Bronchial epithelial cell (primary cell): Measurements from ENCODE around the gene MRPL39. TPM values are rescaled to one million over a fixed set of nuclear protein-coding genes. Genes with fewer than 3 reads are reported as not detected.

Source experiments
- DNase-seq: peaks from one replicate; pipeline ENCODE4 v3.0.0-alpha.2; 2010; ENCODE audit warnings: low read depth
- FAIRE-seq: peaks from 2 replicates; lab custom pipeline; 2011; peaks lifted over from hg19 to GRCh38; lab: Jason Lieb, UNC
- H3K27me3 ChIP-seq: 2 replicates; pipeline ENCODE4 v1.5.1; 2011; ENCODE audit warnings: low read length; ENCODE audit not compliant: control insufficient read depth, insufficient read depth
- H3K36me3 ChIP-seq: 2 replicates; pipeline ENCODE4 v1.5.1; 2011; ENCODE audit warnings: low read length; ENCODE audit not compliant: control insufficient read depth, insufficient read depth
- H3K4me3 ChIP-seq: 2 replicates; pipeline ENCODE4 v1.5.1; 2011; ENCODE audit warnings: mild to moderate bottlenecking, low read depth, low read length, control low read depth
- total RNA-seq: library from RNA; depleted of rRNA; stranded (reverse); fragments of >200 nt; gene quantifications from 2 replicates; pipeline ENCODE4 v1.2.1, GENCODE V29; 2014
- TF ChIP-seq, protein P1 (sequence below): IDR thresholded peaks from 2 replicates; pipeline ENCODE4 v1.5.1; 2011; ENCODE audit warnings: mild to moderate bottlenecking, moderate library complexity, low read length, control low read depth, inconsistent platforms; ENCODE audit not compliant: insufficient read depth, severe bottlenecking

MRPL39 gene
- total RNA-seq, 1 donor from 2014 or later = 26.6 TPM

GRCh38 chr21:25643486-25643885, 36.2 kb upstream of the MRPL39 start:
- Histone ChIP-seq H3K27me3 (peaks cover 14% of the 10 kb centered on the region), H3K36me3 (no peaks in the 10 kb centered on the region), H3K4me3 (no peak overlapping the region)
- TF ChIP-seq, protein P1, sequence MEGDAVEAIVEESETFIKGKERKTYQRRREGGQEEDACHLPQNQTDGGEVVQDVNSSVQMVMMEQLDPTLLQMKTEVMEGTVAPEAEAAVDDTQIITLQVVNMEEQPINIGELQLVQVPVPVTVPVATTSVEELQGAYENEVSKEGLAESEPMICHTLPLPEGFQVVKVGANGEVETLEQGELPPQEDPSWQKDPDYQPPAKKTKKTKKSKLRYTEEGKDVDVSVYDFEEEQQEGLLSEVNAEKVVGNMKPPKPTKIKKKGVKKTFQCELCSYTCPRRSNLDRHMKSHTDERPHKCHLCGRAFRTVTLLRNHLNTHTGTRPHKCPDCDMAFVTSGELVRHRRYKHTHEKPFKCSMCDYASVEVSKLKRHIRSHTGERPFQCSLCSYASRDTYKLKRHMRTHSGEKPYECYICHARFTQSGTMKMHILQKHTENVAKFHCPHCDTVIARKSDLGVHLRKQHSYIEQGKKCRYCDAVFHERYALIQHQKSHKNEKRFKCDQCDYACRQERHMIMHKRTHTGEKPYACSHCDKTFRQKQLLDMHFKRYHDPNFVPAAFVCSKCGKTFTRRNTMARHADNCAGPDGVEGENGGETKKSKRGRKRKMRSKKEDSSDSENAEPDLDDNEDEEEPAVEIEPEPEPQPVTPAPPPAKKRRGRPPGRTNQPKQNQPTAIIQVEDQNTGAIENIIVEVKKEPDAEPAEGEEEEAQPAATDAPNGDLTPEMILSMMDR = no peak
- no peak for DNase-seq
- no peak for FAIRE-seq

- DNase-seq (no peak), FAIRE-seq (no peak)
- Histone ChIP-seq H3K27me3 (peaks cover 17% of the 10 kb centered on the region), H3K36me3 (no peaks in the 10 kb centered on the region), H3K4me3 (no peak overlapping the region)
- TF ChIP-seq, protein P1 = no peak
These were observed 33.6 kb upstream of the MRPL39 start for GRCh38 chr21:25640943-25641292.

DNA sequence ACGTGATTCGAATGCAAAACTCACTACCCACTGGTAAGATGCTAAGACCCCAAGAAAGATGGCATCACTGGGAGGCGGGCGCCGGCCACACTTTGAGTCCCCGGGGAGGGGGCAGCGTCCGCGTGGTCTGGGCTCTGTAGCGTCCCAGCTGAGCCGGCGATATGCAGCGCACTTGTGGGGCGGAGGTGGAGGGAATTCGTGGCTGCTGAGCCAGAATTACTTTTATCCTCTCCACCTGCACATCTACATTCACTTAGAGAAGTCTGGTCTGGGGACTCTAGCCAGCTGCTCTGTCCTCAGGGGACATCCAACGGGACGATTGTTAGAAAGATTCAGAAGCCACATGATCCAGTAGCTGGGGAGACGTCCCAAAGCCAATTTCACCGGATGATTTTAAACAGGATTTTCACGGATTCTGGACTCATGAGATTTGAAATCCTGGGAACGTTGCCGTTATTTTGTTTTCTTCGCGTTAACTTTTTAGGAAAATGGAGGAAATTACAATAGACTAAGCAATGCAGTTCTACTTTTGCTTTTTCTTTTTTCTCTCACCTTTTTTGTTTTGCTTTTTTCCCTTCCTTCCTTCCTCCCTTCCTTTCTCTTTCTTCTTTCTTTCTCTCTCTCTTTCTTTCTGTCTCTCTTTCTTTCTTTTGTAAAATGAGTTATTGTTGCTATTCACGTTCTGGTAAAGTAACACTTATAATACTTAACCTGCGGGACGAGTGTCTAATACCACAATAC, 33.1 kb upstream of the MRPL39 start:
- Histone ChIP-seq H3K36me3 (no peaks in the 10 kb centered on the region), H3K4me3 (no peak overlapping the region), H3K27me3 (peaks cover 17% of the 10 kb centered on the region)
- DNase-seq (no peak), FAIRE-seq (no peak)
- TF ChIP-seq, protein P1 = no peak

- DNase-seq (no peak), FAIRE-seq (no peak)
- peak overlapping the region; percentile 9 for H3K4me3 ChIP-seq
- H3K36me3 ChIP-seq = no peaks in the 10 kb centered on the region
- TF ChIP-seq, protein P1 = peak; percentile 7
- H3K27me3 ChIP-seq = peaks cover 17% of the 10 kb centered on the region
These were observed 32.4 kb upstream of the MRPL39 start for GRCh38 chr21:25639551-25640201.

DNA sequence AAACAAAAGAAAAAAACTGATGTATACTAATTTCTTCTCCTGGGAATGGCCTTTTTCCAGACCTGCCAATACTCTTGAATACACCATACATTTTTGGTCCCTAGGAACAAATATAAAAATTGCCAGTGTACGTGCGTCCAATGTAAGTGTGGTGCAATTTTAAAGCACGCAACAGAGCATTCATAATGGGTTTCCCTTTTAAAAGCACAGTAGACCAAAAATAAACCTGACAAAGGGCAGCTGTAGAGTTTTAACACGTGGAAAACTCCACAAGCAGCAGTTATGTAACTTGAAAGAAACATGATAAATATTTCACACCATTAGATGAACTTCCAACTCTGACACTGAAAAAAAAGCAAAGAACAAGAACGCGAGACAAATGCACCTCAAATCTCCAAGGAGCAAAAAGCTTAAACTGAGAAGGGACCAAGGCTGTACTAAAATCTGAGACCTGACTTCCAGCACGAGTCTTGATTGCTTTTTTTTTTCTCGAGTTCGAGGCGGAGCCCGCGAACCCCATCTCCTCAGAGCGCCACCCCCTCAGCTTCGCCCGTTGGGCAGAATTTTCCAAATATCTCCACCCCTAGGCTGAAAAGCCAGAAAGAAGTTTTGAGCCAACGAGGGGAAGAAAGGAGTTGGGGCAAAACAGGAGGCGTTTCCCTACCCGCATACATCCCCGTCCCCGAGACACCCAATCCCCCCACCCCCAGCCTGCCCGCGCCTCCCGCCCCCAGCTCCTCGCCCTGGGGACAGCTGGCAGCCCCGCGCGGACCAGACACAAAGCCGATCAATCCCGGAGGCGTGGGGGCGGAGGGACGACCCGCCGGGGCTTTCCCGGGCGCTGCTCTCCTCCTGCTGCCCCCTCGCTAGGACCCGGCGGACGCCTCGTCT, 31.6 kb upstream of the MRPL39 start, which contains the start of gene JAM2:
TSS of gene JAM2 (plus strand) at position 599 of the 891 bp plus-strand sequence. CDS start 564 bp downstream, outside the sequence.
- DNase-seq (no peak), FAIRE-seq (no peak)

More for the DNA sequence above, 31.6 kb upstream of the MRPL39 start, which contains the start of gene JAM2:
- TF ChIP-seq, protein P1 = no peak
- Histone ChIP-seq H3K27me3 (peaks cover 17% of the 10 kb centered on the region), H3K36me3 (no peaks in the 10 kb centered on the region), H3K4me3 (peak within 1 kb of the TSS; percentile 9)
